ENCODE results near the gene KRTAP4-7. TPM values are rescaled to one million over a fixed set of nuclear protein-coding genes. Genes with fewer than 3 reads are reported as not detected.
"Not testable (repeated sequence)": the region's sequence is repeated elsewhere in the genome, so short reads cannot be mapped to it uniquely, and the experiment has no call there.

KRTAP4-7 gene
- total RNA-seq (2014; rRNA removed; shearing (Covaris generic)): not detected in 2 replicates

- not testable (repeated sequence) for DNase-seq (ENCODE audit: low read depth)
Measured at GRCh38 chr17:41084100-41084856, at the start of gene KRTAP4-7. Gene KRTAP4-7, plus strand, starts transcription at chr17:41084150. Its CDS starts 57 bp downstream, at chr17:41084207.

- DNase-seq (ENCODE audit: low read depth): not testable (repeated sequence)
Measured at GRCh38 chr17:41034346-41034935, 49.5 kb upstream of the KRTAP4-7 start, which contains the start of gene KRTAP1-3. Gene KRTAP1-3, minus strand, starts transcription at chr17:41034874. Its CDS starts 53 bp downstream, at chr17:41034821.

GRCh38 chr17:41037853-41038350, 46.0 kb upstream of the KRTAP4-7 start:
- no peak for DNase-seq (ENCODE audit: low read depth)

- peak; percentile 18 for DNase-seq (ENCODE audit: low read depth)
Measured at GRCh38 chr17:41040783-41041571, 43.0 kb upstream of the KRTAP4-7 start, which contains the start of gene KRTAP1-1. Gene KRTAP1-1, minus strand, starts transcription at chr17:41041450. Its CDS starts 53 bp downstream, at chr17:41041397.

GRCh38 chr17:41042953-41043352, 41.0 kb upstream of the KRTAP4-7 start:
- no peak for DNase-seq (ENCODE audit: low read depth)

- DNase-seq (ENCODE audit: low read depth): not testable (repeated sequence)
Measured at GRCh38 chr17:41046735-41047465, 37.0 kb upstream of the KRTAP4-7 start, which contains the start of gene KRTAP2-1. Gene KRTAP2-1, minus strand, starts transcription at chr17:41047316. Its CDS starts 49 bp downstream, at chr17:41047267.

- peak; percentile 92 for DNase-seq (ENCODE audit: low read depth)
Measured at GRCh38 chr17:41048441-41048840, 35.5 kb upstream of the KRTAP4-7 start.

GRCh38 chr17:41049110-41049509, 34.8 kb upstream of the KRTAP4-7 start:
- DNase-seq (ENCODE audit: low read depth): peak; percentile 90

- DNase-seq (ENCODE audit: low read depth): peak; percentile 66
Measured at GRCh38 chr17:41052566-41052965, 31.4 kb upstream of the KRTAP4-7 start.

GRCh38 chr17:41054025-41054424, 29.9 kb upstream of the KRTAP4-7 start:
- DNase-seq (ENCODE audit: low read depth): no peak

- not testable (repeated sequence) for DNase-seq (ENCODE audit: low read depth)
Measured at GRCh38 chr17:41054556-41054955, 29.4 kb upstream of the KRTAP4-7 start.

- not testable (repeated sequence) for DNase-seq (ENCODE audit: low read depth)
Measured at GRCh38 chr17:41055130-41055529, 28.8 kb upstream of the KRTAP4-7 start, which contains the start of gene KRTAP2-2. Gene KRTAP2-2, minus strand, starts transcription at chr17:41055230. Its CDS starts 19 bp downstream, at chr17:41055211.

GRCh38 chr17:41057547-41057946, 26.4 kb upstream of the KRTAP4-7 start:
- no peak for DNase-seq (ENCODE audit: low read depth)

- no peak for DNase-seq (ENCODE audit: low read depth)
Measured at GRCh38 chr17:41058741-41059140, 25.2 kb upstream of the KRTAP4-7 start.

GRCh38 chr17:41059276-41060051, 24.5 kb upstream of the KRTAP4-7 start:
- peak; percentile 81 for DNase-seq (ENCODE audit: low read depth)

- peak; percentile 93 for DNase-seq (ENCODE audit: low read depth)
Measured at GRCh38 chr17:41060052-41060604, 23.8 kb upstream of the KRTAP4-7 start, which contains the start of gene KRTAP2-3. Gene KRTAP2-3, minus strand, starts transcription at chr17:41060114. Its CDS starts 64 bp downstream, at chr17:41060050.

GRCh38 chr17:41061964-41062363, 22.0 kb upstream of the KRTAP4-7 start:
- peak; percentile 88 for DNase-seq (ENCODE audit: low read depth)

- no peak for DNase-seq (ENCODE audit: low read depth)
Measured at GRCh38 chr17:41063449-41063848, 20.5 kb upstream of the KRTAP4-7 start.

- no peak for DNase-seq (ENCODE audit: low read depth)
Measured at GRCh38 chr17:41064301-41064700, 19.6 kb upstream of the KRTAP4-7 start.
